GM13977 (cell line): ENCODE data around the gene WNT7A.
"Not testable (repeated sequence)": the region's sequence is repeated elsewhere in the genome, so short reads cannot be mapped to it uniquely, and the experiment has no call there.

Experiments used
- DNase-seq: peaks from one replicate; pipeline ENCODE4 v3.0.0; 2012; ENCODE audit warnings: low spot score
- in situ Hi-C: fragments of 300-500 bp; cut with MboI; formaldehyde crosslinking; loops from one replicate; pipeline ENCODE4 v1.12.0; 2022; ENCODE audit warnings: low sequenced_read_pairs, low pct_unique_long_range_greater_than_20kb, mixed read lengths, inconsistent platforms; ENCODE audit not compliant: unreplicated experiment
- TF ChIP-seq, protein P1 (sequence below): IDR thresholded peaks from 2 replicates; pipeline ENCODE4 v1.5.1; 2012; ENCODE audit warnings: mild to moderate bottlenecking, control low read depth; ENCODE audit not compliant: insufficient read depth; ENCODE audit errors: extremely low read depth, missing control alignments

WNT7A gene

DNA sequence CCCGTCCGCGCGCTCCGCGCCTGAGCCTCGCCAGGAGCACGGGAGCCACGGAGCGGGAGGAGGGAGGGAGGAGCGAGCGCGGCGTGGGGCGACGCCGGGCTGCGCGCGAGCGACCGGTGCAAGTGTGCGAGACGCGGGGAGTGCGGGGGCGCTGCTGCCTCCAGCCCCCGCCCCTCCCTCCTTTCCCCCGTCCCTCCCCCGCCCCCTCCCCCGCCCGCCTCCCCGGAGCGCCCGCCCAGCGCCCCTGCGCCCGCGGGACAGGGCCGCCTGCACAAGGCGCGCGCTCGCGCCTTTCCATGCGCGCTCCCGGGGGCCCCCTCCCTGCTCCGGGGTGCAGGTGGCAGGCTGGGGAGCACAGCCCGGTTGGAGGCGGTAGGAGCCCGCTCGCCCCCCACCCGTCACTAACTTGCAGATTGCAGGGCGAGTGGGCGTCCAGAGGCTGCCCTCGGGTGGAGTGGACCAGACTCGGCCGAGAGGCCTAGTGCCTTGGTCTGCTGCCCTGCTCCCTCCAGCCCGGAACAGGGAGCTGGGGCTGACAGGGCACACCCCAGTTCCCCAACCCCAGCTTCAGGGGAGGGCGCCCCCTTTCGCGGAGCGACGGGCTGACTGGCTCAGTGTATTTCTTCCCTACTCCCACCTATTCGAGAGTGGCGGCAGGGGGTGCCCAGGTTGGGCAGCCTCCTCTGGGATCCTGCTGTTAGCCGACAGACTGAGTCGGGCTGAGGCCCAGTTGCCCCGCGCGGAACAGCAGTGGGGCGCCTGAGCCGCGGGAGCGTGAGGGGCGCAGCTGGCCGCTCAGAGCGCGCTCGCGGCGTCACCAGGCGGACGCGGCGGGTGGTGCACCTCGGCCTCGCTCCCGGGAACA, at the start of gene WNT7A:
WNT7A (minus strand) TSS at position 126 of the 865 bp plus-strand sequence. CDS start 255 bp downstream, outside the sequence.
- in situ Hi-C loops, result no loop called here
- DNase-seq, result peak; percentile 75
- TF ChIP-seq, protein P1, sequence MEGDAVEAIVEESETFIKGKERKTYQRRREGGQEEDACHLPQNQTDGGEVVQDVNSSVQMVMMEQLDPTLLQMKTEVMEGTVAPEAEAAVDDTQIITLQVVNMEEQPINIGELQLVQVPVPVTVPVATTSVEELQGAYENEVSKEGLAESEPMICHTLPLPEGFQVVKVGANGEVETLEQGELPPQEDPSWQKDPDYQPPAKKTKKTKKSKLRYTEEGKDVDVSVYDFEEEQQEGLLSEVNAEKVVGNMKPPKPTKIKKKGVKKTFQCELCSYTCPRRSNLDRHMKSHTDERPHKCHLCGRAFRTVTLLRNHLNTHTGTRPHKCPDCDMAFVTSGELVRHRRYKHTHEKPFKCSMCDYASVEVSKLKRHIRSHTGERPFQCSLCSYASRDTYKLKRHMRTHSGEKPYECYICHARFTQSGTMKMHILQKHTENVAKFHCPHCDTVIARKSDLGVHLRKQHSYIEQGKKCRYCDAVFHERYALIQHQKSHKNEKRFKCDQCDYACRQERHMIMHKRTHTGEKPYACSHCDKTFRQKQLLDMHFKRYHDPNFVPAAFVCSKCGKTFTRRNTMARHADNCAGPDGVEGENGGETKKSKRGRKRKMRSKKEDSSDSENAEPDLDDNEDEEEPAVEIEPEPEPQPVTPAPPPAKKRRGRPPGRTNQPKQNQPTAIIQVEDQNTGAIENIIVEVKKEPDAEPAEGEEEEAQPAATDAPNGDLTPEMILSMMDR, result peak; percentile 51

DNA sequence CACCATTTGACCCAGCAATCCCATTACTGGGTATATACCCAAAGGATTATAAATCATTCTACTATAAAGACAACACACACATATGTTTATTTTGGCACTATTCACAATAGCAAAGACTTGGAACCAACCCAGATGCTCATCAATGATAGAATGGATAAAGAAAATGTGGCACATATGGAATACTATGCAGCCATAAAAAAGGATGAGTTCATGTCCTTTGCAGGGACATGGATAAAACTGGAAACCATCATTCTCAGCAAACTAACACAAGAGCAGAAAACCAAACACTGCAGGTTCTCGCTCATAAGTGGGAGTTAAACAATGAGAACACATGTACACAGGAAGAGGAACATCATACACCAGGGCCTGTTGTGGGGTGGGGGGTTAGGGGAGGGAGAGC, 48.9 kb upstream of the WNT7A start:
- DNase-seq, in situ Hi-C loops: not testable (repeated sequence)

DNA sequence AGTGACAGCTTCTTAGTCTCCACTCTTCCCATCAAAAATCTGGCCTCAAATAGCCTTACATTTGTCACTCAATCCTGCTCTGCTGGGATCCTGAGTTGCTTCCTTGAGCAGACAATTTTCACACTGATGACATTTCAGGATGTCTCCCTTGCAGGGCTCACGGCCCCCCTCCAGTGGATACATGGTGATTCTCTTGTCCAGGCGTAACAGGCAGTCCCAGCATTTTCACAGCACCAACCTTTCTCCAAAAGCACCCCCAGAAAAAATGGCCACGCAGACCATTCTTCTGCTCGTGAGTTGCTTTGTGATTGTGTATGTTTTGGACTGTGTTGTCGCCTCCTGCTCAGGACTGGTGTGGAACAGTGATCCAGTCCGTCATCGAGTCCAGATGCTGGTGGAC, 47.4 kb upstream of the WNT7A start:
- in situ Hi-C loops, result no loop called here
- TF ChIP-seq, protein P1, result no peak

DNA sequence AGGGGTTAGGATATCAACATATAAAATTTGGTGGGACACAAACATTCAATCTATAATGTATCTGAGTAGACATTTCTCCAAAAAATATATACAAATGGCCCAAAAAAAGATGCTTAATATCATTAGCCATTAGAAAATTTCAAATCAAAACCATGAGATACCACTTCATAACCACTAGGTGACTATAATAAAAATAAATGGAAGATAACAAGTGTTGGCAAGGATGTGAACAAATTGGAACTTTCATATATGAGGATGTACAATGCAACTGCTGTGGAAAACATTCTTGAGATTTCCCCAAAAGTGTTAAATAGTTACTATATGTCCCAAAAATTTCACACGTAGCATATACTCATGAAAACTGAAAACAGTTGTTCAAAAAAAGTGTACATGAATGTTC, 36.5 kb upstream of the WNT7A start:
- TF ChIP-seq, protein P1, result no peak
- in situ Hi-C loops, result no loop called here
- DNase-seq, result no peak

More for the DNA sequence above, 47.4 kb upstream of the WNT7A start:
- no peak for DNase-seq

DNA sequence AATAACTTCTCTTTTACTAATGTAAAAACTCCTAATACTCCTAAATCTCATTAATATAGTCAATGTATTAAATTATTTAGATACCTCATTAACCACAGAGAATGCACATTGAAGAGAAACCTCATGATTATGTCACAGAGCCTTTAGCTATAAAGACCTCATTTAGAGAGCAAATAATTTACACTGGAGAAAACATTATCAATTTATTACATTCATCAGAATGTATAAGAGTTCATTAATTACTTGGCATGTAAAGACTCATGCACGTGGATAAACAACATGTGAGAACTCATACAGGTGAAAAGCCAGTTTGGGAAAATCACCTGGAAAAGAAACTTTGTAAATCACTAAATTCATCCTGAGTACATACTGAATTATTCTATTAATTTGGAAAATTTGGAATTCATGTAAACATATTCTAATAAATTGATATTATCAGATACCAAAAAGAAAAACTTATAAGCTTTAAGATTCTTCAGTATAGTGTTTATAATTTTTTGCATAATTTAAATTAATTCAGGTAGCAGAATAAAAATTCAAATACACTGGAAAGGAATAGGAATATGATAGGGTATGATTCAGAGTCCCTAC, 22.9 kb upstream of the WNT7A start:
- no peak for DNase-seq
- TF ChIP-seq, protein P1, result no peak
- in situ Hi-C loops, result no loop called here

DNA sequence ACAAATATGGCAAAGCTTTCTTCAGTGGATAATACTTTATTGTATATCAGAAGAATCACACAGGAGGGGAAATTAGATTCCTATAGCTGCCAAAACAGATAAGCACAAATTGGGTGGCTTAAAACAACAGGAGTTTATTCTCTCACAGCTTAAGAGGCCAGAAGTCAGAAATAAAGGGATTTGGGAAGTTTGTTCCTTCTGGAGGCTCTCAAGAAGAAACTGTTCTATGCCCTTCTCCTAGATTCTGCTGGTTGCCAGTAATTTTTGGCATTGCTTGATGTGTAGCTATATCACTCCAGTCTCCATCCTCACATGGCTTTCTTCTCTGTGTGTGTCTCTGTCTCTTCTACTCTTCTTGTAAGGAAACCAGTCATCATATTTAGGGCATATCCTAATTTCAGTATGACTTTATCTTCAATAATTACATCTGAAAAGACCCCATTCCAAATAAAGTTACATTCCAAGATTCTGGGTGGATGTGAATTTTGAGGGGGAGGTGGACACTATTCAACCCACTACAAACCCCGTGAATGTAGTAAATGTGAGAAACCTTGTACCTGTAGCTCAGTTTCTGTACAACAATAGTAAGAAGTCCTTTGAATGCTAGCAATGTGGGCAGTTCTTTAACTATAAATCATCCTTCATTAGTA, 22.2 kb upstream of the WNT7A start:
- in situ Hi-C loops, result no loop called here
- TF ChIP-seq, protein P1, result no peak
- DNase-seq, result no peak

DNA sequence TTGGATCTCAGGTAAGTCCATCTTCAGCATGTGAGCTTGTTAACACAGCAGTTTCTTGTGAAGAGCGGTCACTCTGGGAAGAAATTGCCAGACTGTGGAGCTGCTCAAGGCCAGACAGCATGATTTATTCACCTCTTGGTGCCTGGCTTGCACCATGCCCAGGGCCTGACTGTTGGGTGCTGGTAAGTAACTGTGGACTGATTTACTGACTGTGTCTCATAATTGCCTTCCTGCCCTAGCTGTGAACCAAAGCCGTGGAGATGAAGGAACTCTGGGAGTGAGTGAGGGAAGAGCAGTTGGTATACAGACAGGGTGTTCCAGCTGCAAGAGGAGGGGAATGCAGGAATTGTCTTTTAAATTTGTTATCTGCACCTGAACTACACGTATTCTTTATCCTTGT, 18.5 kb upstream of the WNT7A start:
- in situ Hi-C loops, result no loop called here
- DNase-seq, result no peak
- TF ChIP-seq, protein P1, result no peak
